DMS53 (cell line): Measurements from ENCODE around the gene XKR7.
A peak's percentile ranks its signal among the peaks of the same experiment; 100 is the strongest.

Experiments used
- DNase-seq: peaks from one replicate; lab custom pipeline; 2025; lab: John Stamatoyannopoulos, UW

Gene XKR7

GRCh38 chr20:32045999-32046398 is 78.0 kb downstream of the XKR7 start:
- DNase-seq = no peak

DNA sequence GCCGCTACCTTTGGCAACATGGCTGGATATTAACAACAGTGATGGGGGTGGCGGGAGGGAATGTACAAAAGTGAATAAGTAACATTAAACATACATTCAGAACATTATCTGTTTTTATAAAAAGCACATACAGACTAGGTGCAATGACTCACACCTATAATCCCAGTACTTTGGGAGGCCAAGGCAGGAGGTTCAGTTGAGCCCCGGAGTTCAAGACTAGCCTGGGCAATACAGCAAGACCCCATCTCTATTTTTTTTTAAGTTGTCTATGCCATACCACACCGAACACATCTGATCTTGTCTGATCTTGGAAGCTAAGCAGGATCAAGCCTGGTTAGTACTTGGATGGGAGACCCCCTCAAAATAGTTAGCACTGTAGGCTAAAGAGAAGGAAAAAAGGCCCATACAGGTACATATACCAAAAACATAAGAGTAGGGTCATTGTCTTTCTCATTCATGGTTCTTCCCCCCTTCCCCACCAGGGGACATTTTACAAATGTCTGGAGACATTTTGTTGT is 82.4 kb downstream of the XKR7 start:
- no peak for DNase-seq

DNA sequence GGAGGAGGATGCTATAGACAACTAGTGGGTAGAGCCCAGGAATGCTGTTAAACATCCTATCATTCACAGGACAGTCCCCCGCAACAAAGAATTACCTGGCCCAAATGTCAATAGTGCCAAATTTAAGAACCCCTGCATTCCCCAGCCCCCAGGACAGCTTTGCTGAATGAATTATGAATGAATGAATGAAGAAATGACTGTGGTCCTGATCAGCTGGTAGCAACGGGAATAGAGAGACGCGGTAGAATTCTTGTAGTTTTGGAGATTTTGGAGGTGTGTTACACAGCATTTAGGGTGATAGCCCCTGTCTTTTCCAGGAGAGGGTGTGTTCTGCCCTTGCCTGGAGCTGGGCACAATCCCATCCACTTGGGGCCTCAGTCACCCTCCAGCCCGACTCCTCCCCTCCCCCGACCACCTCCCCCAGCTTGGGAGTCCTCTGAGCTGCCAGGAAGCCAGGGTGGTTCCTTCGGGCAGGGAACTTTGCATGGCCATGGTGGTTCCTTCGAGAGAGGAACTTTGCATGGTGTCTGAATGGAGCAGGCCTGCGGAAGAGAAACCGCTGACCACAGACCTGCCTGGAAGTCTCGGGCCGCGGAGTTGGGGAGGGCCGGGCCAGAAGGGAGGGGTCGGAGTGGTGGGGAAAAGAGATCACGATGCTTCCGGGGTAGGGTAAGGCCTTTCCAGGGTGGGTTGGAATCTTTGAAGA is 83.1 kb downstream of the XKR7 start:
- no peak for DNase-seq

- no peak for DNase-seq
These were observed 83.8 kb downstream of the XKR7 start for GRCh38 chr20:32051720-32052089.

- DNase-seq = peak; percentile 48
These were observed 84.3 kb downstream of the XKR7 start, which contains the start of gene HCK for GRCh38 chr20:32052090-32052777. Gene HCK (plus strand): TSS chr20:32052242.

- DNase-seq = no peak
These were observed 84.9 kb downstream of the XKR7 start for GRCh38 chr20:32052778-32053362.
